ENCODE data around the gene ARF1.

Gene ARF1

DNA sequence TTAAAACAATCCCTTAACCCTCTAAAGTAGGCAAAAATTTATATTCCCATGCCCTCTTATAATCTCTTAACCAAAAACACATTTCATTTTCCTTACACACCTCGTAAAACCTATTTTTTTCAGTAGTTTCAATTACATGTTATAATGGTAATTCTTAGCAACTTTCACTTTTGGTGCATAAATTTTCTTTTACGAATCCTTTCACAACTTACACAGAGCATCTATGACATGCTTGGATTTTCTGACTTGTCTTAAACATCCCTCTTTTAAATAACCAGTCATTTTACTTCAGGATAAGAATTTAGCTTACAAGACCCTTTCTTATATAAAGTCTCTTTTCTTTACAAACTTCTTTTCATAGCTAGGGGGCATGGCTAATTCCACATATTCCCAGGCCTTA lies 35.5 kb downstream of the ARF1 start:
- TF ChIP-seq YY1 (IDR thresholded peaks at IDR 0.05; ENCODE audit: low read depth) (no peak), MAX (IDR thresholded peaks at IDR 0.05) (no peak), NFIC (IDR thresholded peaks at IDR 0.05) (no peak), USF1 (IDR thresholded peaks at IDR 0.05) (0 out of 2 replicates have a peak, but pooled peaks have one; percentile 26), EP300 (IDR thresholded peaks at IDR 0.05; ENCODE audit: borderline replicate concordance) (no peak)

GRCh38 chr1:228120351-228120750 lies 37.8 kb downstream of the ARF1 start:
- no peak for TF ChIP-seq USF1 (IDR thresholded peaks at IDR 0.05)
- TF ChIP-seq NFIC (IDR thresholded peaks at IDR 0.05) = no peak
- no peak for TF ChIP-seq EP300 (IDR thresholded peaks at IDR 0.05; ENCODE audit: borderline replicate concordance)
- no peak for TF ChIP-seq CREB1 (IDR thresholded peaks at IDR 0.05; ENCODE audit: low read depth)
- no peak for TF ChIP-seq FOXM1 (IDR thresholded peaks at IDR 0.05; ENCODE audit: borderline replicate concordance, low read depth)

DNA sequence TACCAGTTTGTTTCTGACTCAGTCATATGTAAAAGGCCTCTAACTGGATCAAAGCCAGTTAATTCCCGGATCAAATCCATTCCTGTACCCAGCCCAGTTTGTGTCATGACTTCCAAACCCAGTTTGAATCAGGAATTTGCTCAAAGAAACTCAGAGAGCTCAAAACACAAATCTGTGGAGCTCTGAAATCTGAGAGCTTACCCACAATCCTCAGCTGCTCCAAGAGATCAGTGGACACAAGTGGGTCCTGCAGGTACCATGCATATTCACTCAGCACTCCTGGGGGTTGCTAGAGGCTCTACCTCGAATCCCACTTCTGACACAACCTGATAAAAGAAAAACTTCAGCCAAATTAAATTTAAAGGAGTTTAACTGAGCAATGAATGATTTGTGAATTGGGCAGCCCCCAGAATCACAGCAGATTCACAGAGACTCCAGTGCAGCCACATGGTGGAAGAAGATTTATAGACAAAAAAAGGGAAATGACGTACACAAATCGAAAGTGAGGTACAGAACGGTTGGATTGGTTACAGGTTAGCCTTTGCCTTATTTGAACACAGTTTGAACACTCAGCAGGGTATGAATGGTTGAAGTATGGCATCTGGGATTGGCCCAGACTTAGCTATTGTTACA lies 38.5 kb downstream of the ARF1 start:
- TF ChIP-seq MAX (IDR thresholded peaks at IDR 0.05) (no peak), FOXM1 (IDR thresholded peaks at IDR 0.05; ENCODE audit: borderline replicate concordance, low read depth) (no peak), CEBPB (IDR thresholded peaks at IDR 0.05) (no peak), USF1 (IDR thresholded peaks at IDR 0.05) (no peak), CREB1 (IDR thresholded peaks at IDR 0.05; ENCODE audit: low read depth) (no peak), TAF1 (IDR thresholded peaks at IDR 0.05; ENCODE audit: low read depth) (no peak), EGR1 (IDR thresholded peaks at IDR 0.05) (no peak), ZBTB7A (IDR thresholded peaks at IDR 0.05; ENCODE audit: low read depth) (no peak), RAD21 (IDR thresholded peaks at IDR 0.05; ENCODE audit: low read depth) (no peak), NFIC (IDR thresholded peaks at IDR 0.05) (no peak), TEAD4 (IDR thresholded peaks at IDR 0.05) (no peak), YY1 (IDR thresholded peaks at IDR 0.05; ENCODE audit: low read depth) (no peak), TCF12 (IDR thresholded peaks at IDR 0.05; ENCODE audit: low read depth) (no peak)
- TF ChIP-seq, protein P1, sequence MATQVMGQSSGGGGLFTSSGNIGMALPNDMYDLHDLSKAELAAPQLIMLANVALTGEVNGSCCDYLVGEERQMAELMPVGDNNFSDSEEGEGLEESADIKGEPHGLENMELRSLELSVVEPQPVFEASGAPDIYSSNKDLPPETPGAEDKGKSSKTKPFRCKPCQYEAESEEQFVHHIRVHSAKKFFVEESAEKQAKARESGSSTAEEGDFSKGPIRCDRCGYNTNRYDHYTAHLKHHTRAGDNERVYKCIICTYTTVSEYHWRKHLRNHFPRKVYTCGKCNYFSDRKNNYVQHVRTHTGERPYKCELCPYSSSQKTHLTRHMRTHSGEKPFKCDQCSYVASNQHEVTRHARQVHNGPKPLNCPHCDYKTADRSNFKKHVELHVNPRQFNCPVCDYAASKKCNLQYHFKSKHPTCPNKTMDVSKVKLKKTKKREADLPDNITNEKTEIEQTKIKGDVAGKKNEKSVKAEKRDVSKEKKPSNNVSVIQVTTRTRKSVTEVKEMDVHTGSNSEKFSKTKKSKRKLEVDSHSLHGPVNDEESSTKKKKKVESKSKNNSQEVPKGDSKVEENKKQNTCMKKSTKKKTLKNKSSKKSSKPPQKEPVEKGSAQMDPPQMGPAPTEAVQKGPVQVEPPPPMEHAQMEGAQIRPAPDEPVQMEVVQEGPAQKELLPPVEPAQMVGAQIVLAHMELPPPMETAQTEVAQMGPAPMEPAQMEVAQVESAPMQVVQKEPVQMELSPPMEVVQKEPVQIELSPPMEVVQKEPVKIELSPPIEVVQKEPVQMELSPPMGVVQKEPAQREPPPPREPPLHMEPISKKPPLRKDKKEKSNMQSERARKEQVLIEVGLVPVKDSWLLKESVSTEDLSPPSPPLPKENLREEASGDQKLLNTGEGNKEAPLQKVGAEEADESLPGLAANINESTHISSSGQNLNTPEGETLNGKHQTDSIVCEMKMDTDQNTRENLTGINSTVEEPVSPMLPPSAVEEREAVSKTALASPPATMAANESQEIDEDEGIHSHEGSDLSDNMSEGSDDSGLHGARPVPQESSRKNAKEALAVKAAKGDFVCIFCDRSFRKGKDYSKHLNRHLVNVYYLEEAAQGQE (IDR thresholded peaks at IDR 0.05; ENCODE audit: low read depth) = no peak

DNA sequence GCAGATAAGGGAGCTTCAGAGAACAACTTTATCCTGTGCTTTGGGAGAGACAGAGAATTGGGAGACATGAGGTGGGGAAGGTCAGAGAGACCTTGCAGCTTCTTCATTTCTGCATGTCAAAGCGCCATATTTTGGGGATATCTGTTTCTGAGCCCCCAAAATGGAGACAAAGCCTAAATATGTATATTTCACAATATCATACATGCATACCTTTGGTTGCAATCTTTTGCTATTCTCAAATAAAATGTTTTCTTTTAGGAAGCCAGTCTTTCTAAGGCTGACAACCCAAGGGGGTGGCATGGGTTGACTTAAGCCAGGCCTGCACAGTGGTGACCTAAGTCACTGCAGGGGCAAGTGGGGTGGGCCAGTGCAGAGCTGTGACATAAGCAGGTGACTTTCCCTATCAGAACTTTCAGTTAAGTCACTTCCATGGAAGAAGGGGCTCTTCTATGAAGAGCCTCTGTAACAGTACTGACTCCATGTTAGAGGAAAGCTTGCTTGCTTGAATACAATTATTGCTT lies 40.5 kb downstream of the ARF1 start:
- TF ChIP-seq USF1 (IDR thresholded peaks at IDR 0.05) (no peak), YY1 (IDR thresholded peaks at IDR 0.05; ENCODE audit: low read depth) (no peak), FOXM1 (IDR thresholded peaks at IDR 0.05; ENCODE audit: borderline replicate concordance, low read depth) (no peak), TAF1 (IDR thresholded peaks at IDR 0.05; ENCODE audit: low read depth) (no peak), NFIC (IDR thresholded peaks at IDR 0.05) (no peak), EP300 (IDR thresholded peaks at IDR 0.05; ENCODE audit: borderline replicate concordance) (no peak), CREB1 (IDR thresholded peaks at IDR 0.05; ENCODE audit: low read depth) (no peak), MAX (IDR thresholded peaks at IDR 0.05) (no peak), RAD21 (IDR thresholded peaks at IDR 0.05; ENCODE audit: low read depth) (no peak)

GRCh38 chr1:228123505-228123904 lies 41.0 kb downstream of the ARF1 start:
- no peak for TF ChIP-seq TCF12 (IDR thresholded peaks at IDR 0.05; ENCODE audit: low read depth)
- TF ChIP-seq USF1 (IDR thresholded peaks at IDR 0.05) = no peak
- no peak for TF ChIP-seq CREB1 (IDR thresholded peaks at IDR 0.05; ENCODE audit: low read depth)
- TF ChIP-seq EGR1 (IDR thresholded peaks at IDR 0.05) = no peak
- no peak for TF ChIP-seq ZBTB7A (IDR thresholded peaks at IDR 0.05; ENCODE audit: low read depth)
- no peak for TF ChIP-seq TAF1 (IDR thresholded peaks at IDR 0.05; ENCODE audit: low read depth)
- TF ChIP-seq NFIC (IDR thresholded peaks at IDR 0.05) = no peak
- no peak for TF ChIP-seq CEBPB (IDR thresholded peaks at IDR 0.05)
- TF ChIP-seq EP300 (IDR thresholded peaks at IDR 0.05; ENCODE audit: borderline replicate concordance) = no peak
- TF ChIP-seq, protein P1 (IDR thresholded peaks at IDR 0.05; ENCODE audit: low read depth) = no peak
- no peak for TF ChIP-seq TEAD4 (IDR thresholded peaks at IDR 0.05)
- TF ChIP-seq YY1 (IDR thresholded peaks at IDR 0.05; ENCODE audit: low read depth) = no peak
- TF ChIP-seq FOXM1 (IDR thresholded peaks at IDR 0.05; ENCODE audit: borderline replicate concordance, low read depth) = no peak
- TF ChIP-seq MAX (IDR thresholded peaks at IDR 0.05) = no peak

Data from Ishikawa (cell line).